ENCODE data around the gene SH3D19. TPM values are rescaled to one million over a fixed set of nuclear protein-coding genes. Genes with fewer than 3 reads are reported as not detected.

Gene SH3D19
- total and polyA plus RNA-seq, 2 of the 4 experiments (the other 2 are of a cell fraction): 14.4 to 27.2 TPM

DNA sequence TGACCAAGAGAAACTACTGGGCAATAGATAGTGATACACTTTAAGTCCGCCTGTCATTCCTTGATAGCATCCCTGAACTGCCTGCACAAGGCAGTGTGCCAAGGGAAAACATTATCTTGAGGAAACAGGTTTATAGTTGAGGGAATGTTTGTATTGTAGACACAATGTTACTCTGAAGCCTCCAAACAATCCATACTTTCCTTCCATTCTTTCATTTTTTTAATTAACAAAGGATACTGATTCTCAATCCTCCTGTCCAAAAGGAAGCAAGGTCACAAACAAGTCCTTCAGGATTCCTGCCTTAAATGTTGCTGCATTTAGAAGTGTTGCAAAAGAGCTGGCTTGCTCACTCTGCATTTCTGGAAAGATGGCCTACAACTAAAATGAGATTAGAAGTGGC lies 110.1 kb downstream of the SH3D19 start:
- no peak overlapping the region for H2BK120ac ChIP-seq (ENCODE audit: low read depth, low read length)
- no peak overlapping the region for H3K9ac ChIP-seq (ENCODE audit: low read depth, low read length)
- ATAC-seq (ENCODE audit: low read depth) (no peak), DNase-seq (no peak)
- H3K4me3 ChIP-seq (ENCODE audit: insufficient read depth, low read depth, low read length): no peak overlapping the region
- no peak overlapping the region for H3K23ac ChIP-seq (ENCODE audit: low read depth, low read length)
- H3K27ac ChIP-seq (ENCODE audit: insufficient read depth, low read length): no peak overlapping the region
- peaks cover 2% of the 10 kb centered on the region; the same call in 1 of the 2 replicates for H3K4me1 ChIP-seq (ENCODE audit: control insufficient read depth, insufficient read depth, low read length)
- in situ Hi-C loops (cut with MboI; ENCODE audit: low sequenced_read_pairs): no loop called here
- intact Hi-C loops (cut with micrococcal nuclease): no loop called here
- H3K4me2 ChIP-seq (ENCODE audit: low read depth, low read length): no peak overlapping the region
- no peaks in the 10 kb centered on the region for H4K20me1 ChIP-seq (ENCODE audit: insufficient read depth, low read length)
- no peaks in the 10 kb centered on the region for H3K79me1 ChIP-seq (ENCODE audit: low read depth in 1 of 2, low read length in 2 of 2)
- H4K91ac ChIP-seq (ENCODE audit: insufficient read depth, low read depth, low read length): no peak overlapping the region
- no CpG with 5 or more reads among the region's 1 CpG for WGBS, 2 experiments (ENCODE audit: extremely low coverage in 2 of 2, insufficient read length in 1 of 2)
- POLR2A ChIA-PET (ENCODE audit: unreplicated experiment): no interaction called here
- H2BK20ac ChIP-seq (ENCODE audit: low read depth, low read length): no peak overlapping the region
- H2AFZ ChIP-seq (replicated peaks; ENCODE audit: low read length, poor library complexity): no peak overlapping the region
- H3K56ac ChIP-seq (ENCODE audit: extremely low read depth, insufficient read depth, low read length): no peak overlapping the region
- CTCF ChIA-PET: no interaction called here
- no peak overlapping the region for H3K18ac ChIP-seq (ENCODE audit: low read depth, low read length)
- no peaks in the 10 kb centered on the region; the same call in 1 of the 2 replicates for H3K9me1 ChIP-seq (ENCODE audit: insufficient read depth, low read length)
- no peak overlapping the region for H4K8ac ChIP-seq (ENCODE audit: low read depth in 2 of 2, low read length in 2 of 2)
- no TSS peak for BruUV-seq (replicated peaks)
- no peak overlapping the region for H2BK15ac ChIP-seq (ENCODE audit: low read depth, low read length)
- H2BK5ac ChIP-seq (ENCODE audit: low read depth, low read length, poor library complexity, severe bottlenecking): no peak overlapping the region
- no peaks in the 10 kb centered on the region for H3K36me3 ChIP-seq (ENCODE audit: control insufficient read depth, insufficient read depth, low read length)
- H2AK5ac ChIP-seq (ENCODE audit: low read depth, low read length): no peak overlapping the region
- no peaks in the 10 kb centered on the region for H3K27me3 ChIP-seq (ENCODE audit: control insufficient read depth, insufficient read depth, low read length)
- H2AK9ac ChIP-seq (replicated peaks; ENCODE audit: low read depth, low read length, poor library complexity): no peak overlapping the region
- no peaks in the 10 kb centered on the region for H3K9me3 ChIP-seq (ENCODE audit: control insufficient read depth, insufficient read depth, low read length)
- no peak overlapping the region for H3K14ac ChIP-seq (replicated peaks; ENCODE audit: low read depth, low read length)
- TF ChIP-seq CEBPB (IDR thresholded peaks at IDR 0.05; ENCODE audit: low read depth, low read length) (no peak), MAFK (IDR thresholded peaks at IDR 0.05; ENCODE audit: low read depth, low read length) (no peak), FOS (IDR thresholded peaks at IDR 0.05; ENCODE audit: low read depth, low read length) (no peak), CHD1 (IDR thresholded peaks at IDR 0.05; ENCODE audit: low read depth, low read length) (no peak), RAD21 (IDR thresholded peaks at IDR 0.05; ENCODE audit: low read length) (no peak), MAZ (IDR thresholded peaks at IDR 0.05; ENCODE audit: borderline replicate concordance, low read depth, low read length) (no peak), RCOR1 (IDR thresholded peaks at IDR 0.05; ENCODE audit: insufficient replicate concordance, low read length) (no peak), POLR2A (IDR thresholded peaks at IDR 0.05; ENCODE audit: low read depth, low read length) (no peak), MXI1 (IDR thresholded peaks at IDR 0.05; ENCODE audit: borderline replicate concordance, low read depth, low read length) (no peak), SMC3 (IDR thresholded peaks at IDR 0.05; ENCODE audit: low read depth, low read length) (no peak), RFX5 (IDR thresholded peaks at IDR 0.05; ENCODE audit: low read depth, low read length) (no peak), BHLHE40 (IDR thresholded peaks at IDR 0.05; ENCODE audit: low read depth, low read length) (no peak), NFE2L2 (IDR thresholded peaks at IDR 0.05; ENCODE audit: low read depth, low read length) (no peak)
- TF ChIP-seq, protein P1, sequence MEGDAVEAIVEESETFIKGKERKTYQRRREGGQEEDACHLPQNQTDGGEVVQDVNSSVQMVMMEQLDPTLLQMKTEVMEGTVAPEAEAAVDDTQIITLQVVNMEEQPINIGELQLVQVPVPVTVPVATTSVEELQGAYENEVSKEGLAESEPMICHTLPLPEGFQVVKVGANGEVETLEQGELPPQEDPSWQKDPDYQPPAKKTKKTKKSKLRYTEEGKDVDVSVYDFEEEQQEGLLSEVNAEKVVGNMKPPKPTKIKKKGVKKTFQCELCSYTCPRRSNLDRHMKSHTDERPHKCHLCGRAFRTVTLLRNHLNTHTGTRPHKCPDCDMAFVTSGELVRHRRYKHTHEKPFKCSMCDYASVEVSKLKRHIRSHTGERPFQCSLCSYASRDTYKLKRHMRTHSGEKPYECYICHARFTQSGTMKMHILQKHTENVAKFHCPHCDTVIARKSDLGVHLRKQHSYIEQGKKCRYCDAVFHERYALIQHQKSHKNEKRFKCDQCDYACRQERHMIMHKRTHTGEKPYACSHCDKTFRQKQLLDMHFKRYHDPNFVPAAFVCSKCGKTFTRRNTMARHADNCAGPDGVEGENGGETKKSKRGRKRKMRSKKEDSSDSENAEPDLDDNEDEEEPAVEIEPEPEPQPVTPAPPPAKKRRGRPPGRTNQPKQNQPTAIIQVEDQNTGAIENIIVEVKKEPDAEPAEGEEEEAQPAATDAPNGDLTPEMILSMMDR (conservative IDR thresholded peaks at IDR 0.05; ENCODE audit: low read depth, low read length): no peak
- TF ChIP-seq, protein P2, sequence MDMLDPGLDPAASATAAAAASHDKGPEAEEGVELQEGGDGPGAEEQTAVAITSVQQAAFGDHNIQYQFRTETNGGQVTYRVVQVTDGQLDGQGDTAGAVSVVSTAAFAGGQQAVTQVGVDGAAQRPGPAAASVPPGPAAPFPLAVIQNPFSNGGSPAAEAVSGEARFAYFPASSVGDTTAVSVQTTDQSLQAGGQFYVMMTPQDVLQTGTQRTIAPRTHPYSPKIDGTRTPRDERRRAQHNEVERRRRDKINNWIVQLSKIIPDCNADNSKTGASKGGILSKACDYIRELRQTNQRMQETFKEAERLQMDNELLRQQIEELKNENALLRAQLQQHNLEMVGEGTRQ (IDR thresholded peaks at IDR 0.05; ENCODE audit: low read depth, low read length): no peak
- TF ChIP-seq, protein P3, sequence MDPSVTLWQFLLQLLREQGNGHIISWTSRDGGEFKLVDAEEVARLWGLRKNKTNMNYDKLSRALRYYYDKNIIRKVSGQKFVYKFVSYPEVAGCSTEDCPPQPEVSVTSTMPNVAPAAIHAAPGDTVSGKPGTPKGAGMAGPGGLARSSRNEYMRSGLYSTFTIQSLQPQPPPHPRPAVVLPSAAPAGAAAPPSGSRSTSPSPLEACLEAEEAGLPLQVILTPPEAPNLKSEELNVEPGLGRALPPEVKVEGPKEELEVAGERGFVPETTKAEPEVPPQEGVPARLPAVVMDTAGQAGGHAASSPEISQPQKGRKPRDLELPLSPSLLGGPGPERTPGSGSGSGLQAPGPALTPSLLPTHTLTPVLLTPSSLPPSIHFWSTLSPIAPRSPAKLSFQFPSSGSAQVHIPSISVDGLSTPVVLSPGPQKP (IDR thresholded peaks at IDR 0.05; ENCODE audit: borderline replicate concordance, low read depth, low read length): no peak
- dilution Hi-C loops (cut with HindIII; ENCODE audit: low sequenced_read_pairs, unreplicated experiment): no loop called here
- H3K4ac ChIP-seq (ENCODE audit: low read depth, low read length): no peak overlapping the region
- no peak overlapping the region for H4K5ac ChIP-seq (ENCODE audit: low read depth, low read length)
